ENCODE data around the gene CTNNBL1.
A peak's percentile ranks its signal among the peaks of the same experiment; 100 is the strongest.

CTNNBL1 gene

DNA sequence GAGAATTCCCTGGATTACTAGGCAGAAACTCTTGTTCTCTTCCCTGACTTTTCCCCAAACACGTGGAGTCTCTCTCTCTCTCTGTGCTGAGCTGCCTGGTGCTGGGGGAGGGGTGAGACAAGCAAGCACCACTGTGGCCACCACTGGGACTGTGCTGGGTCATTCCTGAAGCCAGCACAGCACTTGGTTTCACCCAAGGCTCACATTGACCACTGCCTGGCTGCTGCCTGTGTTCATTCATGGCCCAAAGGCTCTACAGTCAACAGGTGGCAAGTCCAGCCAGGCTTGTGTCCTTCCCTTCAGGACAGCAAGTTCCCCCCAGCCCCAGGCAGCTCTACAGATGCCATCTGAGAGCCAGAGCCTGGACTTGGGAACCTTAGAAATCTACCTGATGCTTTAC is 92.2 kb downstream of the CTNNBL1 start:
- no peak overlapping the region for H3K4me3 ChIP-seq (ENCODE audit: low read depth, low read length)
- no peak for DNase-seq (ENCODE audit: low read depth)
- TF ChIP-seq, protein P1, sequence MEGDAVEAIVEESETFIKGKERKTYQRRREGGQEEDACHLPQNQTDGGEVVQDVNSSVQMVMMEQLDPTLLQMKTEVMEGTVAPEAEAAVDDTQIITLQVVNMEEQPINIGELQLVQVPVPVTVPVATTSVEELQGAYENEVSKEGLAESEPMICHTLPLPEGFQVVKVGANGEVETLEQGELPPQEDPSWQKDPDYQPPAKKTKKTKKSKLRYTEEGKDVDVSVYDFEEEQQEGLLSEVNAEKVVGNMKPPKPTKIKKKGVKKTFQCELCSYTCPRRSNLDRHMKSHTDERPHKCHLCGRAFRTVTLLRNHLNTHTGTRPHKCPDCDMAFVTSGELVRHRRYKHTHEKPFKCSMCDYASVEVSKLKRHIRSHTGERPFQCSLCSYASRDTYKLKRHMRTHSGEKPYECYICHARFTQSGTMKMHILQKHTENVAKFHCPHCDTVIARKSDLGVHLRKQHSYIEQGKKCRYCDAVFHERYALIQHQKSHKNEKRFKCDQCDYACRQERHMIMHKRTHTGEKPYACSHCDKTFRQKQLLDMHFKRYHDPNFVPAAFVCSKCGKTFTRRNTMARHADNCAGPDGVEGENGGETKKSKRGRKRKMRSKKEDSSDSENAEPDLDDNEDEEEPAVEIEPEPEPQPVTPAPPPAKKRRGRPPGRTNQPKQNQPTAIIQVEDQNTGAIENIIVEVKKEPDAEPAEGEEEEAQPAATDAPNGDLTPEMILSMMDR (conservative IDR thresholded peaks at IDR 0.05; ENCODE audit: low read depth, low read length), result no peak

DNA sequence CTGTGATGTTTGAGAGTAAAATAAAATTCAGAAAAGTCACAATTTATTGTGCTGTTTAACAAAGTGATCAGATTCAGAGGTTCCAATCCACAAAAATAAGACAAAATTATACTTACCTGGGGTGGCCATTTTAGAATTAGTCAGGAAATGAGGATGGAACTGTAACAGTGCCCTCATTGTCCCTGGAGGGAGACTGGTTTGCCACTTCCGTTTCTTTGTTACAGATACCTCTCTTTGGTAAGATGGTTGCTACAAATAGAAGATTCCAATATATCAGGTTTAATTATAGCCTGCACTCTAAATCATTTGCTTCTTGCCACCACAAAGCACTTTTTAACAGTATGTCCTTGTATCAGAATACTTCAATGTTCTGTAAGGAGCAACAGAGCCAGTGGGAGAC is 95.6 kb downstream of the CTNNBL1 start:
- no peak for DNase-seq (ENCODE audit: low read depth)
- no peak overlapping the region for H3K4me3 ChIP-seq (ENCODE audit: low read depth, low read length)
- TF ChIP-seq, protein P1 (conservative IDR thresholded peaks at IDR 0.05; ENCODE audit: low read depth, low read length), result no peak

DNA sequence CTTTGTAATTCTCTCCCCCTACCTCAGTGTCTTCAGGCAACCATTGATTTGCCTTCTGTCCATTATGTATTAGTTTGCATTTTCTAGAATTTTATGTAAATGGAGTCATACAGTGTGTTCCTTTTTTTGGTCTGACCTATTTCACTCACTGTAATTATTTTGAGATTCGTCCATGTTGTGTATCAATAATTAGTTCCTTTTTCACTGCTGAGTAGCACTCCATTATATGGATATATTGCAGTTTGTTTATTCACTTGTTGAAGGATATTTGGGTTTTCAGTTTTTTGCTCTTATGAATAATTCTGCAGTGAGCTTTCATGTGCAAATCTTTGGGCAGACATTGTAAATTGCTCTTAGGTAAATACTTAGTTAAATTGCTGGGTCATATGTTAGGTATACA is 97.1 kb downstream of the CTNNBL1 start:
- DNase-seq (ENCODE audit: low read depth), result no peak
- TF ChIP-seq, protein P1 (conservative IDR thresholded peaks at IDR 0.05; ENCODE audit: low read depth, low read length), result no peak

DNA sequence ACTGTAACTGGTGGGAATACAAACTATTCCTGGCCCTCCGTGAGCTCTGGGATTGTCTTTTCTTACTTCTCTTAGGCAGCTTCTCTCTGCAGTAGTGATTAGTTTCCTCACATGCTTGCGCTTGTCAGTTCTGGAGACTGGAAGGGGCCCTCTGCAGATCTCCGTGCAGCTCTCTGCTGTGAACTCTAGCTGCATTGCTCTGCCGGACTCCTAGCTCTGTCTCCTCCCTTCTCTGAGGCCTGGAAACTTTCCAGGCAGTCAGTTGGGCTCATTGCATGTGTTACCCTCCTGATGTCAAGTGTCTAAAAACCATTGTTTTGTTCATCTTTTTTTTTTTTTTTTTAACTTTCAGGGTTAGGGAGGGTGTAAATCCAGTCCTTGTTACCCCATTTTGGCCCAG is 102.3 kb downstream of the CTNNBL1 start:
- DNase-seq (ENCODE audit: low read depth), result peak; percentile 45
- H3K4me3 ChIP-seq (ENCODE audit: low read depth, low read length), result no peak overlapping the region
- TF ChIP-seq, protein P1 (conservative IDR thresholded peaks at IDR 0.05; ENCODE audit: low read depth, low read length), result no peak

More for the DNA sequence above, 97.1 kb downstream of the CTNNBL1 start:
- no peak overlapping the region for H3K4me3 ChIP-seq (ENCODE audit: low read depth, low read length)

DNA sequence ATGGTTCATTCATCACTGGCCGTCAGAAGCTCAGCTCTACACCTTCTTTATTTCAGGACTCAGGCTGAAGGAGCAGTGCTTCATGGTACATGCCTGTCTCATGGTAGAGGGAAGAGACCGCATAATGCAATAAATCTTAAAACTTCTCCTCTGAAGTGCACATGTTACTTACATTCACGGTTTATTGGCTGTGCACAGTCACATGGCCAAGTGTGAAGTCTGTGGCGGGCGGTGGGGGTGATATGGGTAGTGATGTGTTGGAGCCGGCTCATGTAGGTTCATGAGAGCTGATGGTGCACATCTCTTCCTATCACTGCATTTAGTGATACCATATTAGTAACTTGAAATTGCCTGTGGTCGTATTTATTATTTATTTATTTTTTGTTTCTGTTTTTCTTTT is 102.9 kb downstream of the CTNNBL1 start:
- no peak for DNase-seq (ENCODE audit: low read depth)
- TF ChIP-seq, protein P1 (conservative IDR thresholded peaks at IDR 0.05; ENCODE audit: low read depth, low read length), result no peak
- no peak overlapping the region for H3K4me3 ChIP-seq (ENCODE audit: low read depth, low read length)

DNA sequence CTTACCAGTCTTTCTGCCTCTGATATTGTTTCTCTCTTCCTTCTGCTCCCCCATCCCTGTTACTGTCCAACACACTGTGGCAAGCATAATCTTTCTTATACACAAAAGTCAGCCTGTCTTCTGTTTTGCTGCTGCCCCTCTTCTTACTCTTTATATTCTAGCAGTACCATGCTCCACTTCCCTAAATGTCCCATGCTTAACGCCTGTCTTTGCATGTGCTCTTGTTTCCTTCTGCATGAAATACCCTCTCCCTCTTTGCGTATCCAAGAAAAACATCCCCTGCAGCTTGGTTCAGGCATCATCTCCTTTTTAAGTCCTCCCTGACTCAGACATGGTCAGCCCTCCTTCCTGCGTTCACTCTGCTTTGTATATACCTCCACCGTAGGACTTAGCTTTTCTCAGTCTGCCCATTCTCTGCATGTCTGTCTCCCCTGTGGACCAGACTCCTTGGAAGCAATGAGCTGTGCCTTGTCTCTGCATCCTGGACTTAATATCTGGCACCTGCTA is 103.9 kb downstream of the CTNNBL1 start:
- TF ChIP-seq, protein P1 (conservative IDR thresholded peaks at IDR 0.05; ENCODE audit: low read depth, low read length), result no peak
- DNase-seq (ENCODE audit: low read depth), result peak; percentile 62
- no peak overlapping the region for H3K4me3 ChIP-seq (ENCODE audit: low read depth, low read length)

DNA sequence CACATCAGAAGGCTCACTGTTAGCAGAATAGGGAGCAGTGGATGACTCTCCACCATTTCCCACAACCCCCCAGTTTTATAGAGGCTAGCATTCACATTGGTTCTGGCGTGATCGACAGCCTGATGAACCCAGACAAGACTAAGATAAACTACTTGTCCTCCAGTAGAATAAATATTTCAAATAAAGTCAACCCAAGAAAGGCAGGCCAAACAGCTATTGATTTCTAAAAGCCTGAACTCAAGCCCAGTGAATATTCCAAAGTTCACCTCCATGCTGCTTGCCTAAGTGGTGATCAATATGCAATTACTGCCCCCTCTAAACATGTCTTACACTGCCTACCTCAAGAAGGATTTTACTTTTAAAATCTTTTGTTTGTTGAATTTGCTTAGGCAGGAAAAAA is 104.5 kb downstream of the CTNNBL1 start:
- no peak overlapping the region for H3K4me3 ChIP-seq (ENCODE audit: low read depth, low read length)
- TF ChIP-seq, protein P1 (conservative IDR thresholded peaks at IDR 0.05; ENCODE audit: low read depth, low read length), result no peak
- no peak for DNase-seq (ENCODE audit: low read depth)

Data from choroid plexus epithelial cell (primary cell).